Loucy (cell line): ENCODE results near the gene ANO2.

Experiments used
- H2AFZ ChIP-seq: fragments of 200-600 bp; sonication (generic); 2 replicates; pipeline ENCODE4 v1.6.0; 2016; ENCODE audit warnings: antibody characterized with exemption, mild to moderate bottlenecking, low read length, moderate library complexity
- H3F3A ChIP-seq: fragments of 200-600 bp; 2 replicates; pipeline ENCODE4 v1.6.0; 2016; ENCODE audit warnings: antibody characterized with exemption, low read depth, mild to moderate bottlenecking
- H3K27me3 ChIP-seq: fragments of 200-600 bp; sonication (generic); 2 replicates; pipeline ENCODE4 v1.6.1; 2014; ENCODE audit warnings: low read length, mild to moderate bottlenecking; ENCODE audit not compliant: insufficient read depth, poor library complexity, severe bottlenecking
- H3K36me3 ChIP-seq: fragments of 200-600 bp; sonication (generic); 2 replicates; pipeline ENCODE4 v1.6.1; 2016; ENCODE audit warnings: low read length; ENCODE audit not compliant: insufficient read depth
- H3K4me1 ChIP-seq: fragments of 200-600 bp; sonication (generic); 2 replicates; pipeline ENCODE4 v1.5.1; 2014; ENCODE audit warnings: low read length, mild to moderate bottlenecking; ENCODE audit not compliant: insufficient read depth, poor library complexity, severe bottlenecking
- H3K4me2 ChIP-seq: fragments of 200-600 bp; sonication (generic); 2 replicates; pipeline ENCODE4 v1.6.0; 2014; ENCODE audit warnings: antibody characterized with exemption, low read length, low read depth, mild to moderate bottlenecking; ENCODE audit not compliant: poor library complexity, severe bottlenecking
- H3K4me3 ChIP-seq: fragments of 200-600 bp; sonication (generic); 2 replicates; pipeline ENCODE4 v1.5.1; 2014; ENCODE audit warnings: low read length, mild to moderate bottlenecking, mixed read lengths; ENCODE audit not compliant: poor library complexity, severe bottlenecking
- H3K79me2 ChIP-seq: fragments of 200-600 bp; sonication (generic); 2 replicates; pipeline ENCODE4 v1.6.1; 2014; ENCODE audit warnings: low read length; ENCODE audit not compliant: insufficient read depth
- H3K9ac ChIP-seq: fragments of 200-600 bp; sonication (generic); 2 replicates; pipeline ENCODE4 v1.6.0; 2014; ENCODE audit warnings: mild to moderate bottlenecking, low read depth, low read length, moderate library complexity; ENCODE audit not compliant: poor library complexity, severe bottlenecking
- H3K9me2 ChIP-seq: fragments of 200-600 bp; sonication (generic); replicated peaks from 2 replicates; pipeline ENCODE4 v1.6.1; 2016; ENCODE audit warnings: low read depth, low read length, mixed read lengths
- H3K9me3 ChIP-seq: fragments of 200-600 bp; sonication (generic); 2 replicates; pipeline ENCODE4 v1.6.1; 2014; ENCODE audit warnings: mild to moderate bottlenecking, antibody characterized with exemption, low read length, low read depth; ENCODE audit not compliant: insufficient read depth
- H4K20me1 ChIP-seq: fragments of 200-600 bp; sonication (generic); 2 replicates; pipeline ENCODE4 v1.6.0; 2014; ENCODE audit warnings: antibody characterized with exemption, low read length, mild to moderate bottlenecking; ENCODE audit not compliant: insufficient read depth, poor library complexity, severe bottlenecking
- EZH2phosphoT487 ChIP-seq: fragments of 200-600 bp; IDR thresholded peaks from 2 replicates; pipeline ENCODE4 v1.6.1; 2018; ENCODE audit warnings: antibody characterized with exemption, mild to moderate bottlenecking, moderate library complexity, borderline replicate concordance
- TF ChIP-seq, protein P1 (sequence below): fragments of 200-600 bp; sonication (generic); conservative IDR thresholded peaks from 2 replicates; pipeline ENCODE4 v1.5.1; 2014; ENCODE audit warnings: mild to moderate bottlenecking, antibody characterized with exemption, low read length

Gene ANO2

DNA sequence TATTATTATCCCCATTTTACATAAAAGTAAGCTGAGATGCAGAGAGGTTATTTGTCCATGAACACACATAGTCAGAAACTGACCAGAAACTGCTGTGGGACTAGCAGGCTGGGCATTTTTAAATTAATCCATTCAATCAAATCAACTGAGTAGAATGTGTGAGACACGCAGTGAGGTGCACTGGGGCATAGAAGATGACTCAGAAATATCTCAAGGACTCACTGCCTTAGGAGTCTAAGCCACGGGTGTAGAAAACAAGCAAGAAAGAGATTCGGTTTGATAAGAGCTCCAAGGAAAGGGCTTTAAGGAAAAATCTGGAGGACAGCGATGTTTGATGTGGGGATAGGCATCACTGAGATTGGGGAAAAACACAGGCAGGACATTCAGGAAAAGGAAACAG, 127.8 kb downstream of the ANO2 start:
- Histone ChIP-seq H3K4me3 (no peak overlapping the region), H3K79me2 (no peaks in the 10 kb centered on the region), H3K4me1 (no peaks in the 10 kb centered on the region), H3K4me2 (no peak overlapping the region), H3K9me2 (no peaks in the 10 kb centered on the region), H3F3A (no peaks in the 10 kb centered on the region), H3K27me3 (no peaks in the 10 kb centered on the region), H3K36me3 (no peaks in the 10 kb centered on the region), H3K9me3 (no peaks in the 10 kb centered on the region), H3K9ac (no peak overlapping the region), H2AFZ (no peak overlapping the region), H4K20me1 (no peaks in the 10 kb centered on the region)
- TF ChIP-seq, protein P1, sequence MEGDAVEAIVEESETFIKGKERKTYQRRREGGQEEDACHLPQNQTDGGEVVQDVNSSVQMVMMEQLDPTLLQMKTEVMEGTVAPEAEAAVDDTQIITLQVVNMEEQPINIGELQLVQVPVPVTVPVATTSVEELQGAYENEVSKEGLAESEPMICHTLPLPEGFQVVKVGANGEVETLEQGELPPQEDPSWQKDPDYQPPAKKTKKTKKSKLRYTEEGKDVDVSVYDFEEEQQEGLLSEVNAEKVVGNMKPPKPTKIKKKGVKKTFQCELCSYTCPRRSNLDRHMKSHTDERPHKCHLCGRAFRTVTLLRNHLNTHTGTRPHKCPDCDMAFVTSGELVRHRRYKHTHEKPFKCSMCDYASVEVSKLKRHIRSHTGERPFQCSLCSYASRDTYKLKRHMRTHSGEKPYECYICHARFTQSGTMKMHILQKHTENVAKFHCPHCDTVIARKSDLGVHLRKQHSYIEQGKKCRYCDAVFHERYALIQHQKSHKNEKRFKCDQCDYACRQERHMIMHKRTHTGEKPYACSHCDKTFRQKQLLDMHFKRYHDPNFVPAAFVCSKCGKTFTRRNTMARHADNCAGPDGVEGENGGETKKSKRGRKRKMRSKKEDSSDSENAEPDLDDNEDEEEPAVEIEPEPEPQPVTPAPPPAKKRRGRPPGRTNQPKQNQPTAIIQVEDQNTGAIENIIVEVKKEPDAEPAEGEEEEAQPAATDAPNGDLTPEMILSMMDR, result no peak
- TF ChIP-seq EZH2phosphoT487, result no peak

DNA sequence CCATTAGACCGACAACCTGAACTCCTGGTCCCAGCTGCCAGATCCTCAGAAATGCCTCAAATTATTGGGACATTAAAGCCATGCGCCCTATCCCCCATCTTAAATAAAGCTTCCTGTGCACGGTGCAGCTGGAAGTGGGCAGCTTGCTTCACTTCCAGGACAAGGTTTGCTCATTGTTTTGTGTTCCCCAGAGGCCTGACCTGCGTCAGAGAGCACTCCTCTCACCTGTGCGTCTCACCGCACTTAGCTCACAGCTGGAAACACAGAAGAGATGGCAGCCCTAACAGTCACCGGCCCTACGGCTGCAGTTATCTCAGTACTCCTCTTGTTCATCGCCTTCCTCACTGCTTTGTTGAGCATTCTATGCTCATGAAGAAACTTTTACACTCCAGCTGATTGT, 135.5 kb downstream of the ANO2 start:
- Histone ChIP-seq H3K9ac (no peak overlapping the region), H3K4me1 (no peaks in the 10 kb centered on the region), H3K9me2 (no peaks in the 10 kb centered on the region), H4K20me1 (no peaks in the 10 kb centered on the region), H3K4me2 (no peak overlapping the region), H3K9me3 (no peaks in the 10 kb centered on the region), H3K27me3 (no peaks in the 10 kb centered on the region), H3K4me3 (no peak overlapping the region), H3K36me3 (no peaks in the 10 kb centered on the region), H3K79me2 (no peaks in the 10 kb centered on the region), H2AFZ (no peak overlapping the region), H3F3A (no peaks in the 10 kb centered on the region)
- TF ChIP-seq EZH2phosphoT487, result no peak
- TF ChIP-seq, protein P1, result no peak

DNA sequence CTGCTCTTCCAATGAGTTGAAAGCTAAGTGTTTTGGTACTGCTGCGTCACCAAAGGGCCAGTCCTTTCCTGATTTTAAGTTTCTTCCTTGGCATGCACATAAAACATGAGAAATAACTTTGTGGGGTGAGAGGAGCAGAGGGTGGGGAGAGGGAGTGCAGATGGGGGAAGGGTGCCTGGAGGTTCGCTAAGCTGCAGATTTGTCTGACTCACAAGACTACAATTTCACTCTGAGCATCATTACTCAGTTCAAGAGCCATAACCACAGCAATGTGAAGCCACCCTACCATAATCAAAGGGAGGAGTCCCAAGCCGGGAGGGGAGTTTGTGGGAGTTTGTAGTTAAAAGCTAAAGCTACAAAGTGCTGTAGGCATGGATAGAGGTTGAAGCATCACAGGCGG, 136.1 kb downstream of the ANO2 start:
- no peaks in the 10 kb centered on the region for H3K9me2 ChIP-seq
- no peak overlapping the region for H3K4me2 ChIP-seq
- no peaks in the 10 kb centered on the region for H4K20me1 ChIP-seq
- no peaks in the 10 kb centered on the region for H3K36me3 ChIP-seq
- H3K9me3 ChIP-seq, result no peaks in the 10 kb centered on the region
- H3K9ac ChIP-seq, result no peak overlapping the region
- H3K4me3 ChIP-seq, result no peak overlapping the region
- no peak for TF ChIP-seq EZH2phosphoT487
- TF ChIP-seq, protein P1, result no peak
- no peak overlapping the region for H2AFZ ChIP-seq
- H3K4me1 ChIP-seq, result no peaks in the 10 kb centered on the region
- H3K79me2 ChIP-seq, result no peaks in the 10 kb centered on the region
- H3K27me3 ChIP-seq, result no peaks in the 10 kb centered on the region
- no peaks in the 10 kb centered on the region for H3F3A ChIP-seq
